NB4 (cell line): ENCODE data around the gene CSAD.

ENCODE experiments used
- DNase-seq: peaks from one replicate; pipeline ENCODE4 v3.0.0; 2010; ENCODE audit warnings: low read depth
- H3K4me3 ChIP-seq: one replicate; pipeline ENCODE4 v1.5.1; 2011; ENCODE audit warnings: mild to moderate bottlenecking, low read depth, low read length, moderate library complexity
- MYC ChIP-seq: IDR thresholded peaks from 2 replicates; pipeline ENCODE4 v1.6.1; 2011; ENCODE audit warnings: low read depth, low read length
- POLR2A ChIP-seq: IDR thresholded peaks from 2 replicates; pipeline ENCODE4 v1.6.1; 2011; ENCODE audit warnings: mild to moderate bottlenecking; ENCODE audit not compliant: insufficient read length; ENCODE audit errors: extremely low read depth
- TF ChIP-seq, protein P1 (sequence below): IDR thresholded peaks from one replicate; pipeline ENCODE4 v1.5.1; 2012; ENCODE audit warnings: low read depth, low read length
- TF ChIP-seq, protein P2 (sequence below): IDR thresholded peaks from 2 replicates; pipeline ENCODE4 v1.6.1; 2011; ENCODE audit warnings: low read depth, low read length

The CSAD gene

DNA sequence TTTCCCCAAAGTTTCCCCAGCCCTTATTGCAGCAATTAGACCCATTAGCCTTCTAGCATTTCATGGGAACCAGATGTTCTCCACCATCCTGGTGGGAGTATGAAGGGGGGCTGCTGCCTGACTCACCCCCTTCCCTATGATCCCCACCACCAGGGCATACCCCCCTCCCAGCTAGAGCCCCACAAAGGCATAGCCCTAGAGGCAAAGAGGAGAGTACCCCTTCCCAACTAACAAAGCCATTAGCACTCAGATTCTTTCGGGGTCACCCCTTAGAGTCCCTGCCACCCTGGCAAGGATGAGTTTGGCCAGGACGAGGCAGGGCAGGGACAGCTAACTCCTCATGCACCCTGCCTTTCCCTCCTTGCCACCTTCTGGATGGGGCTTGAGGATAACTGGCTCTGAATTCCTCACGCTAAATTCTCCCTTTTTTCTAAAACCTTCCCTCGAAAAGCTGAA is 42.1 kb upstream of the CSAD start:
- H3K4me3 ChIP-seq, result no peak overlapping the region
- TF ChIP-seq, protein P1, sequence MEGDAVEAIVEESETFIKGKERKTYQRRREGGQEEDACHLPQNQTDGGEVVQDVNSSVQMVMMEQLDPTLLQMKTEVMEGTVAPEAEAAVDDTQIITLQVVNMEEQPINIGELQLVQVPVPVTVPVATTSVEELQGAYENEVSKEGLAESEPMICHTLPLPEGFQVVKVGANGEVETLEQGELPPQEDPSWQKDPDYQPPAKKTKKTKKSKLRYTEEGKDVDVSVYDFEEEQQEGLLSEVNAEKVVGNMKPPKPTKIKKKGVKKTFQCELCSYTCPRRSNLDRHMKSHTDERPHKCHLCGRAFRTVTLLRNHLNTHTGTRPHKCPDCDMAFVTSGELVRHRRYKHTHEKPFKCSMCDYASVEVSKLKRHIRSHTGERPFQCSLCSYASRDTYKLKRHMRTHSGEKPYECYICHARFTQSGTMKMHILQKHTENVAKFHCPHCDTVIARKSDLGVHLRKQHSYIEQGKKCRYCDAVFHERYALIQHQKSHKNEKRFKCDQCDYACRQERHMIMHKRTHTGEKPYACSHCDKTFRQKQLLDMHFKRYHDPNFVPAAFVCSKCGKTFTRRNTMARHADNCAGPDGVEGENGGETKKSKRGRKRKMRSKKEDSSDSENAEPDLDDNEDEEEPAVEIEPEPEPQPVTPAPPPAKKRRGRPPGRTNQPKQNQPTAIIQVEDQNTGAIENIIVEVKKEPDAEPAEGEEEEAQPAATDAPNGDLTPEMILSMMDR, result no peak
- TF ChIP-seq POLR2A (no peak), MYC (no peak)
- TF ChIP-seq, protein P2, sequence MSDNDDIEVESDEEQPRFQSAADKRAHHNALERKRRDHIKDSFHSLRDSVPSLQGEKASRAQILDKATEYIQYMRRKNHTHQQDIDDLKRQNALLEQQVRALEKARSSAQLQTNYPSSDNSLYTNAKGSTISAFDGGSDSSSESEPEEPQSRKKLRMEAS, result no peak
- DNase-seq, result no peak

DNA sequence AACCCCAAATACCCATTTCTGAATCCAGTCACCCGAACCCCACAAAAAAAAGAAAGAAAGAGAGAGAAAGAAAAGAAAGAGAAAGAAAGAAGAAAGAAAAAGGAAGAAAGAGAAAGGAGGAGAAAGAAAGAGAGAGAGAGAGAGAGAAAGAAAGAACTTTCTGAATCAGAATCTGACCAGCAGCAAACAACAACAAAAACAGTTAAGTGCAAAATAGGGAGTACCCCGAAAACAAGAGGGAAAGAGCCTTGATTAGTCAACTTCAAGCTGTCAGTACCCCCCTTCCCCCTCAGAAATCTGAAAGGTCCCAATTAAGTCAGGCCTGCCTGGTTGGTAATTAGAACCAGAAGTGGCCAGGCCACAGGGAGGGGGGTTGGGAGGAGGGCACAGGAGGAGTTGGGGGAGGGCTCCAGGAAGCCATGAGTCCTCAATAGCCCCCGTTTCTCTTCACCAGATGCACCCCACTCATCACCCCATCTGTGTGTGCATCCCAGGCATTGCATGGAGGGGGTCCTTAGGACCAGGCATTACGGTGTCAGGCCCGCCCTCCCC is 41.5 kb upstream of the CSAD start:
- TF ChIP-seq, protein P2, result no peak
- no peak for TF ChIP-seq MYC
- TF ChIP-seq, protein P1, result no peak
- no peak for TF ChIP-seq POLR2A
- no peak for DNase-seq
- H3K4me3 ChIP-seq, result no peak overlapping the region

DNA sequence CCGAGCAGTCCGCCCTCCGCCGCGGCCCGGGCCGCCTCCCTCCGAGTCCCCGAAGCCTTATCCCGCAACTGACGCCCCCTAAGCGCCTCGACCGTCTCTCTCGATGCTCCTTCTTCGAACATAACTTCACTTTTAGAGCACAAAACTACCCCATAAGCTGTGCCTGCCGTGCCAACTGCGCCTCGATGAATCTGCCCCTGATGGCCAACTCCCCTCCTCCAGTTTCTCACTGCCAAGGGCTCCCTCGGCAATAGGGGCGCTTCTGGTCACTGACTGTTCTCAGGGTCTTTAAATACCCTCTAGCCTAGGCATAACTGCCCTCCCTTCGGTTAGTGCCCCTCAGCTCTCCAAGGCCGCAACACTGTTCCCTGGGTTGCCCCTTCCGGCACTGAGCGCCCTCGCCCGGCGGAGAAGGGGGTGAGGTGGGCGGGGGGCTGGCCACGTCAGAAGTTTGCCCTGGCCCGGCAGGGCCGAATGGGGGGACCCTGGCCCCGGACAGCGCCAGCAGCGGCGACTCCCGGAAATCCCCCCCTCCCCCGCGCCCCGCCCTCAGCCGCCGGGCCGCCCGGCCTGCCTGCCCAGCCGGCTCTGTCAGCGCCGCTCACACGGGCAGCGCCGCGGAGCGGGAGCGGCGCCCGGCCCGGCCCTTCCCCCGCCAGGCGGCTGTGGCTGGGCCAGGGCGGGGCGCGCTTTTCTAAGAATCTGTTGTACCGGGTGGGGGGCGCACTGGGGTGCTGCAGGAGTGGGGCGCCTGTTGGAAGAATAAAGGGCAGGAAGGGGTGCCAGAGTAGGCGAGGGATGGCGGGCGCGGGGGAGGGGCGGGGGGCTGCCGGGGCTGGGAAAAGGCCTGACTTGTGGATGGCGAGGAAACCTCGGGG is 40.7 kb upstream of the CSAD start:
- peak overlapping the region; percentile 57 for H3K4me3 ChIP-seq
- no peak for TF ChIP-seq MYC
- TF ChIP-seq, protein P1, result peak; percentile 15
- DNase-seq, result peak; percentile 71

DNA sequence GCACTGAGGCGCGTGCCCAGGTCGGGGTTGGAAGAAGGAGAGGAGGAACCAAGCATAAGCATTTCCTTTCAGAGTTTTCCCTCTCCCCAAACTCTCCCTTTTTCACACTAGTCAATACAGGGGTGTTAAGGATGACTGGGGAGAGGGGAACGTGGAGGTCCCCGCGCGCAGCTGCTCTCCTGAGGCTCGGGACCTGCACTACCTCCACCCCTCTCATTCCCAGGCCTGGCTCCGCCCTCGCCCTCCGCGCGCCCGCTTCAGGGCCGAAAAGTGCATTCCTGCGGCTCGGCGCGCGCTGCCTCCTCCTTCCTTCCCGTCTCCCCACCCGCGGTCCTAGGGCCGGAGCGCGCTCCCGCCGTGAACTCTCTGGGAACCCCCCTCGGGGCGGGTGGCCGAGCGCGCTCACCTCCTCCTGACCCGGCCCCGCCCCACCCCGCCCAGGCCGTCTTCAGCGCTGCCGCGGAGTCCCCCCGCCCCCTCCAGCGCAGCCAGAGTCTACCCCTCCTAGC is 40.0 kb upstream of the CSAD start:
- TF ChIP-seq POLR2A, result no peak
- TF ChIP-seq, protein P2, result no peak
- TF ChIP-seq, protein P1, result no peak
- no peak for TF ChIP-seq MYC
- peak overlapping the region; percentile 61 for H3K4me3 ChIP-seq
- peak; percentile 90 for DNase-seq

DNA sequence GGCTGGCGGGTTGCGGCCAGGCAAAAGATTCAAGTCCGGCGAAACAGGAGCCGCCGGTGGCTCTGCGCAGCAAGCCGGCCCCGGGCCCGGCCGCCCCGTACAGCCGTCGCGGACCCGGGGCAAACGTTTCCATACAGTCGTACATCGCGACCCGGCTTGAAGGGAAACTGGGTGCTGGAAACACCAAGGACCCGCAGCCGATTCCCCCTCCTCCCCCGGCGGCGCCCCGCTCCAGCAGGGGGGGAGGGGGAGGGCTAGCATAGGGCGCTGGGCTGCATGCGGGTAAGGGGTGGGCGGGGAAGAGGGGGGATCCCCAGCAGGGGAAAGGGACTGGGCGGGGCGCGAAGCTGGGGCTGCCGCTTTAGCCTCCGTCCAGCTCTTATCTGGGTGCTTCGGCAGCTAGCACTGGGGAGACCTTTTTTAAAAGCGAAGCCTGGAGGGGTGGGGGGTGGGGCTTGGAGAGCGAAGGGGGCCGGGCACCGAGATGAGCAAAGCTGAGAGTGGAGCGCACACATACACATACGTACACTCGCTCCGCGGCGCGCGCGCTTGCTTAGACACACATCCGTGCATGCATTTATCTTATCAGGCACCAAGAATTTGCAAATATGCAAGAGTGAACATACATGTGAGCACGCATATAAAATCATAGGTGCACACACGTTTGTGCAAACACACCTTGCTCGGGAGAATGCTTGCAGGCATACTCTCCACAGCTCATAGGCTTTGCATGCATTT is 39.4 kb upstream of the CSAD start:
- peak; percentile 70 for DNase-seq
- no peak for TF ChIP-seq MYC
- TF ChIP-seq, protein P1, result no peak
- TF ChIP-seq POLR2A, result no peak
- TF ChIP-seq, protein P2, result peak; percentile 18; the same call in 1 of the 2 replicates
- peak overlapping the region; percentile 61 for H3K4me3 ChIP-seq
